ENCODE results near the gene ANTXR1.

GRCh38 chr2:69007603-69008002 lies 5.4 kb upstream of the ANTXR1 start:
- TF ChIP-seq, protein P1, sequence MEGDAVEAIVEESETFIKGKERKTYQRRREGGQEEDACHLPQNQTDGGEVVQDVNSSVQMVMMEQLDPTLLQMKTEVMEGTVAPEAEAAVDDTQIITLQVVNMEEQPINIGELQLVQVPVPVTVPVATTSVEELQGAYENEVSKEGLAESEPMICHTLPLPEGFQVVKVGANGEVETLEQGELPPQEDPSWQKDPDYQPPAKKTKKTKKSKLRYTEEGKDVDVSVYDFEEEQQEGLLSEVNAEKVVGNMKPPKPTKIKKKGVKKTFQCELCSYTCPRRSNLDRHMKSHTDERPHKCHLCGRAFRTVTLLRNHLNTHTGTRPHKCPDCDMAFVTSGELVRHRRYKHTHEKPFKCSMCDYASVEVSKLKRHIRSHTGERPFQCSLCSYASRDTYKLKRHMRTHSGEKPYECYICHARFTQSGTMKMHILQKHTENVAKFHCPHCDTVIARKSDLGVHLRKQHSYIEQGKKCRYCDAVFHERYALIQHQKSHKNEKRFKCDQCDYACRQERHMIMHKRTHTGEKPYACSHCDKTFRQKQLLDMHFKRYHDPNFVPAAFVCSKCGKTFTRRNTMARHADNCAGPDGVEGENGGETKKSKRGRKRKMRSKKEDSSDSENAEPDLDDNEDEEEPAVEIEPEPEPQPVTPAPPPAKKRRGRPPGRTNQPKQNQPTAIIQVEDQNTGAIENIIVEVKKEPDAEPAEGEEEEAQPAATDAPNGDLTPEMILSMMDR (IDR thresholded peaks at IDR 0.05): no peak
- no peak for TF ChIP-seq POLR2A (IDR thresholded peaks at IDR 0.05)
